Coronary artery (tissue), 2 donors: ENCODE results near the gene GMEB1.
"Not testable (repeated sequence)": the region's sequence is repeated elsewhere in the genome, so short reads cannot be mapped to it uniquely, and the experiment has no call there.

Source experiments
- DNase-seq: peaks from one replicate; pipeline ENCODE4 v3.0.0-alpha.2; 2017; ENCODE audit warnings: low spot score
- H3K27ac ChIP-seq, 2 donors: fragments of 200-600 bp; sonication (generic); one replicate each; pipeline ENCODE4 v1.5.1; 2016 to 2019
- H3K4me3 ChIP-seq: fragments of 200-600 bp; sonication (generic); 2 replicates; pipeline ENCODE4 v1.5.1; 2016; ENCODE audit warnings: mild to moderate bottlenecking, moderate library complexity
- CTCF ChIP-seq: fragments of 200-600 bp; sonication (generic); IDR thresholded peaks from one replicate; pipeline ENCODE4 v1.5.1; 2019; ENCODE audit warnings: antibody characterized with exemption

Gene GMEB1

GRCh38 chr1:28719332-28719619 is 50.7 kb downstream of the GMEB1 start:
- TF ChIP-seq CTCF: no peak

GRCh38 chr1:28720376-28720775 is 51.8 kb downstream of the GMEB1 start:
- Histone ChIP-seq H3K27ac (no peak overlapping the region), H3K4me3 (no peak overlapping the region)
- no peak for DNase-seq
- TF ChIP-seq CTCF: no peak

More at GRCh38 chr1:28719332-28719619, 50.7 kb downstream of the GMEB1 start:
- DNase-seq: no peak
- Histone ChIP-seq H3K27ac (peak overlapping the region in 1 of 2 donors; percentile 18), H3K4me3 (no peak overlapping the region)

GRCh38 chr1:28721927-28722326 is 53.3 kb downstream of the GMEB1 start:
- not testable (repeated sequence) for H3K27ac ChIP-seq, H3K4me3 ChIP-seq, DNase-seq

- not testable (repeated sequence) for H3K4me3 ChIP-seq, H3K27ac ChIP-seq, DNase-seq
Observed at GRCh38 chr1:28725365-28725764, 56.8 kb downstream of the GMEB1 start.

GRCh38 chr1:28735961-28736449 is 67.4 kb downstream of the GMEB1 start:
- no peak for TF ChIP-seq CTCF
- peak overlapping the region; percentile 91 for H3K4me3 ChIP-seq
- DNase-seq: no peak
- peak overlapping the region; percentile 92 to 94 for H3K27ac ChIP-seq

GRCh38 chr1:28736450-28737306 is 68.1 kb downstream of the GMEB1 start, which contains the start of gene YTHDF2:
Gene YTHDF2, plus strand, starts transcription at chr1:28736940. Its CDS starts 181 bp downstream, at chr1:28737121.
- peak; percentile 97 for DNase-seq
- TF ChIP-seq CTCF: peak; percentile 94
- peak within 1 kb of the TSS; percentile 92 to 94 for H3K27ac ChIP-seq
- peak within 1 kb of the TSS; percentile 91 for H3K4me3 ChIP-seq

GRCh38 chr1:28737307-28738132 is 68.9 kb downstream of the GMEB1 start:
- no peak for DNase-seq
- no peak for TF ChIP-seq CTCF
- Histone ChIP-seq H3K4me3 (peak overlapping the region; percentile 91), H3K27ac (peak overlapping the region; percentile 92 to 94)
